Uterus (tissue), 2 donors: ENCODE results near the gene CACNB2.

Experiments
- POLR2A ChIP-seq, 2 donors: fragments of 450-650 bp; IDR thresholded peaks; one replicate each; pipeline ENCODE4 v1.6.1; 2016; ENCODE audit warnings: antibody characterized with exemption in 2 of 2, mild to moderate bottlenecking in 1 of 2, moderate library complexity in 1 of 2
- TF ChIP-seq, protein P1 (sequence below), 4 experiments: fragments of 200-600 bp in 2 of 4; fragments of 450-650 bp in 2 of 4; sonication (generic) in 2 of 4; IDR thresholded peaks; one replicate each; pipeline ENCODE4 v1.5.1; 2016 to 2019; ENCODE audit warnings: antibody characterized with exemption in 4 of 4, mild to moderate bottlenecking in 2 of 4, moderate library complexity in 1 of 4

GRCh38 chr10:18271491-18271890 lies 131.3 kb downstream of the CACNB2 start:
- TF ChIP-seq, protein P1, sequence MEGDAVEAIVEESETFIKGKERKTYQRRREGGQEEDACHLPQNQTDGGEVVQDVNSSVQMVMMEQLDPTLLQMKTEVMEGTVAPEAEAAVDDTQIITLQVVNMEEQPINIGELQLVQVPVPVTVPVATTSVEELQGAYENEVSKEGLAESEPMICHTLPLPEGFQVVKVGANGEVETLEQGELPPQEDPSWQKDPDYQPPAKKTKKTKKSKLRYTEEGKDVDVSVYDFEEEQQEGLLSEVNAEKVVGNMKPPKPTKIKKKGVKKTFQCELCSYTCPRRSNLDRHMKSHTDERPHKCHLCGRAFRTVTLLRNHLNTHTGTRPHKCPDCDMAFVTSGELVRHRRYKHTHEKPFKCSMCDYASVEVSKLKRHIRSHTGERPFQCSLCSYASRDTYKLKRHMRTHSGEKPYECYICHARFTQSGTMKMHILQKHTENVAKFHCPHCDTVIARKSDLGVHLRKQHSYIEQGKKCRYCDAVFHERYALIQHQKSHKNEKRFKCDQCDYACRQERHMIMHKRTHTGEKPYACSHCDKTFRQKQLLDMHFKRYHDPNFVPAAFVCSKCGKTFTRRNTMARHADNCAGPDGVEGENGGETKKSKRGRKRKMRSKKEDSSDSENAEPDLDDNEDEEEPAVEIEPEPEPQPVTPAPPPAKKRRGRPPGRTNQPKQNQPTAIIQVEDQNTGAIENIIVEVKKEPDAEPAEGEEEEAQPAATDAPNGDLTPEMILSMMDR (IDR thresholded peaks at IDR 0.05) = no peak
- TF ChIP-seq POLR2A (IDR thresholded peaks at IDR 0.05) = no peak
